ENCODE results near the gene FAN1. TPM values are rescaled to one million over a fixed set of nuclear protein-coding genes. Genes with fewer than 3 reads are reported as not detected.

FAN1 gene
- total and polyA plus RNA-seq, 2 of the 4 experiments (the other 2 are of a cell fraction): 7.6 to 12.4 TPM

DNA sequence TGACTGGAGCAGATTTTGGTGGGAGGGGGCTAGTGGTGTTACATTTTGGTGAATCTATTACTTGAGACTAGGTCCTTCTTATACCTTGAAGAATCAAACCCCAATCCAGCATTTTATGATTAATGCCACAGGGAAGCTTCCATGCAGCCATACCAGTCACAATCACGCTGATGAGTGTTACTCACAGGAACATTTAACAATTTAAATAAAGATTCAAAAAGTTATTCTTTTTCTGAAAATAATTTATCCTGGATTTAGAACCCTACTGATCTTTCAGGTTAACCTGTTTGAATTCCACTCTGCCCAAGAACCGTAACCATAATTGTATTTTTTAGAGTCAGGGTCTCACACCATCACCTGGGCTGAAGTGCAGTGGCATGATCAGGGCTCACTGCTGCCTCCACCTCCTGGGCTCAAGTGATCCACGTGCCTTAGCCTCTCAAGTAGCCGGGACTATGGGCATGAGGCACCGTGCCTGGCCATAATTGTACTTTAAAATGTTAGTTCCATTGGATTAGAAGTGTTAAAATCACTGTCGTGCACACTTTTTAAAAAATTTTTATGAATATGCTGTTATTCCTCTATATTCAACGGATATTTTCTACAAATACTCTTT lies 88.6 kb downstream of the FAN1 start (continued):
- no peak for TF ChIP-seq SMC3 (IDR thresholded peaks at IDR 0.05; ENCODE audit: low read depth, low read length)

Small RNAs within 50 kb of the gene (microRNA-seq; reads per million reads assigned to microRNA genes)
- gene RNU6-466P (ENCODE audit: insufficient read depth, insufficient read length): not detected

Small RNAs within 50 kb of the gene (small RNA-seq; reads per million reads assigned to genes)
- gene RNU6-466P: 0 reads per million in 5 experiments

Other genes with a start within 250 kb of the FAN1 start
- gene MTMR10, start 87.7 kb downstream of the FAN1 start, total RNA-seq (2012; rRNA removed): 13.8 and 22.5 TPM in 2 replicates
- gene MTMR10, start 87.7 kb downstream of the FAN1 start, polyA plus RNA-seq (2012; rRNA removed): 9.9 and 11.2 TPM in 2 replicates
- gene TRPM1, start 197.8 kb downstream of the FAN1 start, total RNA-seq (2012; rRNA removed): 0.28 TPM in 1 of 2 replicates, not detected in the other
- gene TRPM1, start 197.8 kb downstream of the FAN1 start, polyA plus RNA-seq (2012; rRNA removed): not detected in 2 replicates